Epithelial cell of alveolus of lung (primary cell): ENCODE measurements around the gene TAF11L5. TPM values are rescaled to one million over a fixed set of nuclear protein-coding genes. Genes with fewer than 3 reads are reported as not detected.

Source experiments
- total RNA-seq: library from RNA; depleted of rRNA; stranded (reverse); fragments of >200 nt; gene quantifications from 2 replicates; pipeline ENCODE4 v1.2.1, GENCODE V29; 2015

Gene TAF11L5
- not detected in 2 replicates for total RNA-seq

GRCh38 chr5:17524935-17525334 is at the start of gene TAF11L5:
TAF11L5 (plus strand) TSS chr5:17525235.

DNA sequence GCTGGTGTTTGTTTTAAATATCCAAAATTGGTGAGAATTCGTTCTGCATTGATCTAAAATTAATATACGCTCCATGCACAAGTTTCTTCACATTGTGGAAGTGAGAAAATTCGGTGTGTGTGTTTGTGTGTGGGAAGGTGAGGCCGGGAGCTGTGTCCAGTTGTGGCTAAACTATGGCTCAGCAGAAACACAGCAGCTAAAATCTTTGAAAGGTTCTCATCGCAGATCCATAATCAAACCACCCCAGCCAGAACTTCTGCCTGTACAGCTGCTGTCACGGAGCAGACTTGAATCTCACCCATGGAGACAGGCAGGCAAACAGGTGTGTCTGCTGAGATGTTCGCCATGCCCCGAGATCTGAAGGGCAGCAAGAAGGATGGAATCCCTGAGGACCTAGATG is 27.1 kb upstream of the TAF11L5 start, which contains the start of gene TAF11L2:
Gene TAF11L2, plus strand, starts transcription at position 301 of the 400 bp plus-strand sequence.

DNA sequence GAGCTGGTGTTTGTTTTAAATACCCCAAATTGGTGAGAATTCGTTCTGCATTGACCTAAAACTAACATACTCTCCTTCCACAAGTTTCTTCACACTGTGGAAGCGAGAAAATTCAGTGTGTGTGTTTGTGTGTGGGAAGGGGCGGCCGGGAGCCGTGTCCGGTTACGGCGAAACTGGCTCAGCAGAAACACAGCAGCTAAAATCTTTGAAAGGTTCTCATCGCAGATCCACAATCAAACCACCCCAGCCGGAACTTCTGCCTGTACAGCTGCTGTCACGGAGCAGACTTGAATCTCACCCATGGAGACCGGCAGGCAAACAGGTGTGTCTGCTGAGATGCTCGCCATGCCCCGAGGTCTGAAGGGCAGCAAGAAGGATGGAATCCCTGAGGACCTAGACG is 7.0 kb upstream of the TAF11L5 start, which contains the start of gene TAF11L3:
Gene TAF11L3, plus strand, starts transcription at position 301 of the 400 bp plus-strand sequence.

DNA sequence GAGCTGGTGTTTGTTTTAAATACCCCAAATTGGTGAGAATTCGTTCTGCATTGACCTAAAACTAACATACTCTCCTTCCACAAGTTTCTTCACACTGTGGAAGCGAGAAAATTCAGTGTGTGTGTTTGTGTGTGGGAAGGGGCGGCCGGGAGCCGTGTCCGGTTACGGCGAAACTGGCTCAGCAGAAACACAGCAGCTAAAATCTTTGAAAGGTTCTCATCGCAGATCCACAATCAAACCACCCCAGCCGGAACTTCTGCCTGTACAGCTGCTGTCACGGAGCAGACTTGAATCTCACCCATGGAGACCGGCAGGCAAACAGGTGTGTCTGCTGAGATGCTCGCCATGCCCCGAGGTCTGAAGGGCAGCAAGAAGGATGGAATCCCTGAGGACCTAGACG is 3.5 kb upstream of the TAF11L5 start, which contains the start of gene TAF11L4:
Gene TAF11L4, plus strand, starts transcription at position 301 of the 400 bp plus-strand sequence.

DNA sequence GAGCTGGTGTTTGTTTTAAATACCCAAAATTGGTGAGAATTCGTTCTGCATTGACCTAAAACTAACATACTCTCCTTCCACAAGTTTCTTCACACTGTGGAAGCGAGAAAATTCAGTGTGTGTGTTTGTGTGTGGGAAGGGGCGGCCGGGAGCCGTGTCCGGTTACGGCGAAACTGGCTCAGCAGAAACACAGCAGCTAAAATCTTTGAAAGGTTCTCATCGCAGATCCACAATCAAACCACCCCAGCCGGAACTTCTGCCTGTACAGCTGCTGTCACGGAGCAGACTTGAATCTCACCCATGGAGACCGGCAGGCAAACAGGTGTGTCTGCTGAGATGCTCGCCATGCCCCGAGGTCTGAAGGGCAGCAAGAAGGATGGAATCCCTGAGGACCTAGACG is 3.3 kb downstream of the TAF11L5 start, which contains the start of gene TAF11L6:
Gene TAF11L6, plus strand, starts transcription at position 301 of the 400 bp plus-strand sequence.

Other genes with a start within 250 kb of the TAF11L5 start
- gene TAF11L2, start 27.0 kb upstream of the TAF11L5 start, total RNA-seq: not detected in 2 replicates
- gene TAF11L3, start 6.9 kb upstream of the TAF11L5 start, total RNA-seq: not detected in 2 replicates
- gene TAF11L4, start 3.4 kb upstream of the TAF11L5 start, total RNA-seq: not detected in 2 replicates
- gene TAF11L6, start 3.4 kb downstream of the TAF11L5 start, total RNA-seq: not detected in 2 replicates
- gene TAF11L7, start 60.5 kb downstream of the TAF11L5 start, total RNA-seq: not detected in 2 replicates
- not detected in 2 replicates for gene TAF11L8, start 65.7 kb downstream of the TAF11L5 start, total RNA-seq
- not detected in 2 replicates for gene TAF11L9, start 69.2 kb downstream of the TAF11L5 start, total RNA-seq
- not detected in 2 replicates for gene TAF11L10, start 72.6 kb downstream of the TAF11L5 start, total RNA-seq
- gene TAF11L11, start 78.9 kb downstream of the TAF11L5 start, total RNA-seq: not detected in 2 replicates
- not detected in 2 replicates for gene TAF11L12, start 85.2 kb downstream of the TAF11L5 start, total RNA-seq
- gene TAF11L13, start 106.9 kb downstream of the TAF11L5 start, total RNA-seq: not detected in 2 replicates
- gene TAF11L14, start 109.2 kb downstream of the TAF11L5 start, total RNA-seq: not detected in 2 replicates